GM12873 (cell line): ENCODE data around the gene SLC38A2.

ENCODE experiments used
- CTCF ChIP-seq: IDR thresholded peaks from 2 replicates; pipeline ENCODE4 v1.5.1; 2012; ENCODE audit warnings: low read depth, mild to moderate bottlenecking, moderate library complexity, low read length, control low read depth; ENCODE audit not compliant: insufficient read depth; ENCODE audit errors: missing control alignments

The SLC38A2 gene

GRCh38 chr12:46403719-46404070 is 31.1 kb upstream of the SLC38A2 start:
- TF ChIP-seq CTCF = no peak

- no peak for TF ChIP-seq CTCF
Observed at GRCh38 chr12:46402941-46403718, 30.6 kb upstream of the SLC38A2 start.

DNA sequence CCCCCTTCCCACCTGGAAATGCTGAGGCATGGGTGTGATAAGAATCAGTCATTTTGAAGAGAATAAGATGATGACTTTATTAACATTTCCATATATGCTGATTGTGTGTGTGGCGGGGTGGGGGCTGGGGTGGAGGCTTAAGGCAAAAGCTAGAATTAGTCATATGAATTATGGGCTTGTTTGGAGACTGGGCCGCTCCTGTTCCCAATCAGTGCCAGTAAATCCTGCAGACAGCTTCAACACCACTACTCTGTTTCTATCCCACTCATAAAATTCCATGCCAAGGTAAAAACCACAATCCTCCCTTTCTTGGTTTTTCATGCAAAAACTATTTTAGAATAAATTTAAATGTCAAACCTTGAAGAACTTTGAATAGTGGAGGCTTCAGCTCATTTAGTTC is 29.9 kb upstream of the SLC38A2 start:
- TF ChIP-seq CTCF = no peak

GRCh38 chr12:46401662-46402061 is 29.1 kb upstream of the SLC38A2 start:
- TF ChIP-seq CTCF = no peak

GRCh38 chr12:46400406-46400805 is 27.8 kb upstream of the SLC38A2 start:
- no peak for TF ChIP-seq CTCF

- TF ChIP-seq CTCF = no peak
Observed at GRCh38 chr12:46396826-46397225, 24.3 kb upstream of the SLC38A2 start.

GRCh38 chr12:46395388-46395787 is 22.8 kb upstream of the SLC38A2 start:
- no peak for TF ChIP-seq CTCF
